ENCODE measurements around the gene AKAP5.

Gene AKAP5

DNA sequence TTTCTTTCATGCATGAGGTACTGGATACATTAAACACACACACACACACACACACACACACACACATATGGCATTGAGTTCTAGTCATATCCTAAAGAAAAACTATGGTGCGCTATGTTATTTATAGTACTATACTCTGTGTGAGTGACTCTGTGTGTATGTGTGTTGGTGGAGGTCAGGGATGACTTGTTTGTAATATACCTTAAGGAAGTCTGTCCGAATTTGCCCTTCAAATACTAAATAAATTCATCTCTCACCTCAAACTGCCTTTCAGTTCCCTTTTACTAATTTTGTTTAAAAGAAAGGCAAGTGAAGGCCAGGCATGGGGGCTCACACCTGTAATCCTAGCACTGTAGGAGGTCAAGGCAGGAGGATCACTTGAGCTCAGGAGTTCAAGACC, 2.1 kb upstream of the AKAP5 start:
- Histone ChIP-seq H3K4me1 (ENCODE audit: control insufficient read depth, insufficient read depth, low read length) (peaks cover 13% of the 10 kb centered on the region), H3K27me3 (ENCODE audit: control insufficient read depth, insufficient read depth, low read length) (no peaks in the 10 kb centered on the region), H3K27ac (ENCODE audit: low read depth, low read length) (no peak overlapping the region), H3K36me3 (ENCODE audit: control insufficient read depth, insufficient read depth, low read length) (peaks cover 31% of the 10 kb centered on the region), H3K4me3 (ENCODE audit: low read depth, low read length) (no peak overlapping the region), H3K9ac (ENCODE audit: low read depth, low read length) (no peak overlapping the region), H3K9me3 (ENCODE audit: control insufficient read depth, insufficient read depth, low read length) (no peaks in the 10 kb centered on the region)

DNA sequence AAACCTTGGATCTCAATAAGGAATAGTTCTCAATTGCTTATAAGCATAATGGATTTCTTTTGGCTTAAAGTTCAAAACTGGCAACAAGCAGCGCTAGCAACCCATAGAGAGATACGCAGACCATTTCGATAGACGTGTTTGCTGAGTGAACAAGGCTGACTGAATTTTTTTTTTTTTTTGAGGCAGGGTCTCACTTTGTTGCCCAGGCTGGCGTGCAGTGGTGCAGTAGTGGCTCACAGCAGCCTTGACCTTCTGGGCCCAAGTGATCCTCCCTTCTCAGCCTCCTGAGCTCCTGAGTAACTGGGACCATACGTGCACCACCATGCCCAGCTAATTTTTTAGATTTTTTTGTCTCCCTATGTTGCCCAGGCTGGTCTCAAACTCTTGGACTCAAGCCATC, 1.4 kb upstream of the AKAP5 start:
- peaks cover 13% of the 10 kb centered on the region for H3K4me1 ChIP-seq (ENCODE audit: control insufficient read depth, insufficient read depth, low read length)
- H3K27ac ChIP-seq (ENCODE audit: low read depth, low read length) = no peak overlapping the region
- peaks cover 24% of the 10 kb centered on the region for H3K36me3 ChIP-seq (ENCODE audit: control insufficient read depth, insufficient read depth, low read length)
- H3K27me3 ChIP-seq (ENCODE audit: control insufficient read depth, insufficient read depth, low read length) = no peaks in the 10 kb centered on the region
- H3K9ac ChIP-seq (ENCODE audit: low read depth, low read length) = no peak overlapping the region
- H3K9me3 ChIP-seq (ENCODE audit: control insufficient read depth, insufficient read depth, low read length) = no peaks in the 10 kb centered on the region
- H3K4me3 ChIP-seq (ENCODE audit: low read depth, low read length) = no peak overlapping the region

DNA sequence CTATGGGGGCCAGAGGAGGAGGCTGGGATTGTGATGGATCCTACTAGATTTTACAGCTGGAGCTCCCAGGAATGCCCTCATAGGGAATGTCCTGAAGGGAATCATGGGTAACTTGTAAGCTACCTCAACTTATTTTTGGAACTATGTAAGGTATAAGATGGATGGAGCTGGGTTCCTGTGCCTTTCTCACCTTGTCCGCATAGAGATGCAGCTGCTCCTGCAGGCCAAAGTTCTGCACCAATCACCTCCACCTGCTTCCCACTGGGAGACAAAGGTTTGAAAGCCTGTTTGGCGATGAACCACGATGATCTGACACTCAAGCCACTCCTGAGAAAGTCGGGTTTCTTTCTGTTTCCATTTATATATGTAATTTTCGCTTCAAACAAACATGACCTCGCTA, 648 bp upstream of the AKAP5 start:
- H3K4me1 ChIP-seq (ENCODE audit: control insufficient read depth, insufficient read depth, low read length) = peaks cover 13% of the 10 kb centered on the region
- H3K27ac ChIP-seq (ENCODE audit: low read depth, low read length) = no peak overlapping the region
- peak overlapping the region; percentile 34 for H3K9ac ChIP-seq (ENCODE audit: low read depth, low read length)
- H3K36me3 ChIP-seq (ENCODE audit: control insufficient read depth, insufficient read depth, low read length) = peaks cover 17% of the 10 kb centered on the region
- no peaks in the 10 kb centered on the region for H3K9me3 ChIP-seq (ENCODE audit: control insufficient read depth, insufficient read depth, low read length)
- H3K27me3 ChIP-seq (ENCODE audit: control insufficient read depth, insufficient read depth, low read length) = no peaks in the 10 kb centered on the region
- peak overlapping the region; percentile 83 for H3K4me3 ChIP-seq (ENCODE audit: low read depth, low read length)

GRCh38 chr14:64465831-64466554, 694 bp downstream of the AKAP5 start:
- H3K4me1 ChIP-seq (ENCODE audit: control insufficient read depth, insufficient read depth, low read length) = peaks cover 13% of the 10 kb centered on the region
- H3K9ac ChIP-seq (ENCODE audit: low read depth, low read length) = peak overlapping the region; percentile 22; the same call in 1 of the 2 replicates
- peak overlapping the region; percentile 83 for H3K4me3 ChIP-seq (ENCODE audit: low read depth, low read length)
- H3K27me3 ChIP-seq (ENCODE audit: control insufficient read depth, insufficient read depth, low read length) = no peaks in the 10 kb centered on the region
- H3K36me3 ChIP-seq (ENCODE audit: control insufficient read depth, insufficient read depth, low read length) = peaks cover 9% of the 10 kb centered on the region
- H3K9me3 ChIP-seq (ENCODE audit: control insufficient read depth, insufficient read depth, low read length) = no peaks in the 10 kb centered on the region
- H3K27ac ChIP-seq (ENCODE audit: low read depth, low read length) = peak overlapping the region; percentile 21

- H3K9me3 ChIP-seq (ENCODE audit: control insufficient read depth, insufficient read depth, low read length) = no peaks in the 10 kb centered on the region
- H3K36me3 ChIP-seq (ENCODE audit: control insufficient read depth, insufficient read depth, low read length) = peaks cover 1% of the 10 kb centered on the region; the same call in 1 of the 2 replicates
- no peak overlapping the region for H3K9ac ChIP-seq (ENCODE audit: low read depth, low read length)
- no peaks in the 10 kb centered on the region for H3K27me3 ChIP-seq (ENCODE audit: control insufficient read depth, insufficient read depth, low read length)
- no peak overlapping the region for H3K4me3 ChIP-seq (ENCODE audit: low read depth, low read length)
- H3K4me1 ChIP-seq (ENCODE audit: control insufficient read depth, insufficient read depth, low read length) = peaks cover 13% of the 10 kb centered on the region
- no peak overlapping the region for H3K27ac ChIP-seq (ENCODE audit: low read depth, low read length)
Observed at GRCh38 chr14:64467101-64467500, 1.8 kb downstream of the AKAP5 start.

DNA sequence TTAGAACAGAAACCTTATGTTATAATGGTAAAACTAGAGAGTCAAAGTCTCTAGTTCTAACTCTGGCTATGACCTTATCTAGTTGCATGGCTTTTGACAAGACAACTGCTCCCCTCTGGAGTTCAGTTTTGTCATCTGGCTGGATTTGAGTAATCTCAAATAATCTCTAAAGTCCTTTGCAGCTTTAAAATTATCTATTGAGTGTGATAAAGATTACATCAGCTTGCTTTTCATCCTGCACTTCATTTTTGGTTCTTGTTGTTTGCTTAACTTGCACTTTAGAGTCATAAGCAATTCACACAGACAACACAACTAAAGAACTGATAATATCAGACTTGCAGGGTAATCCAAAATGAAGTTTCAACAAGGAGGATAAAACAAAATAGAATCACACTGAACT, 2.3 kb downstream of the AKAP5 start:
- no peaks in the 10 kb centered on the region; the same call in 1 of the 2 replicates for H3K36me3 ChIP-seq (ENCODE audit: control insufficient read depth, insufficient read depth, low read length)
- H3K27me3 ChIP-seq (ENCODE audit: control insufficient read depth, insufficient read depth, low read length) = no peaks in the 10 kb centered on the region
- H3K9ac ChIP-seq (ENCODE audit: low read depth, low read length) = no peak overlapping the region
- no peak overlapping the region for H3K4me3 ChIP-seq (ENCODE audit: low read depth, low read length)
- no peak overlapping the region for H3K27ac ChIP-seq (ENCODE audit: low read depth, low read length)
- peaks cover 13% of the 10 kb centered on the region for H3K4me1 ChIP-seq (ENCODE audit: control insufficient read depth, insufficient read depth, low read length)
- no peaks in the 10 kb centered on the region for H3K9me3 ChIP-seq (ENCODE audit: control insufficient read depth, insufficient read depth, low read length)

DNA sequence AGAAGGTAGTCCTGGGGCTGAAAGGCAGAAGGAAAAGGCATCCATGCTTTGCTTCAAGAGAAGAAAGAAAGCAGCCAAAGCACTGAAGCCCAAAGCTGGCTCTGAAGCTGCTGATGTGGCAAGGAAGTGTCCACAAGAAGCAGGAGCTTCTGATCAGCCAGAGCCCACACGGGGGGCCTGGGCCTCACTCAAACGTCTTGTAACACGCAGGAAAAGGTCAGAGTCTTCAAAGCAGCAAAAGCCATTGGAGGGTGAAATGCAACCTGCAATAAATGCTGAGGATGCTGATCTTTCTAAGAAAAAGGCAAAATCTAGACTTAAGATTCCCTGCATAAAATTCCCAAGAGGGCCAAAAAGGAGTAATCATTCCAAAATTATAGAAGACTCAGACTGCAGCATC, 3.2 kb downstream of the AKAP5 start:
- H3K27me3 ChIP-seq (ENCODE audit: control insufficient read depth, insufficient read depth, low read length) = no peaks in the 10 kb centered on the region
- no peak overlapping the region for H3K4me3 ChIP-seq (ENCODE audit: low read depth, low read length)
- no peak overlapping the region for H3K27ac ChIP-seq (ENCODE audit: low read depth, low read length)
- H3K36me3 ChIP-seq (ENCODE audit: control insufficient read depth, insufficient read depth, low read length) = no peaks in the 10 kb centered on the region
- no peaks in the 10 kb centered on the region for H3K9me3 ChIP-seq (ENCODE audit: control insufficient read depth, insufficient read depth, low read length)
- H3K9ac ChIP-seq (ENCODE audit: low read depth, low read length) = no peak overlapping the region
- H3K4me1 ChIP-seq (ENCODE audit: control insufficient read depth, insufficient read depth, low read length) = peaks cover 13% of the 10 kb centered on the region

- no peak overlapping the region for H3K27ac ChIP-seq (ENCODE audit: low read depth, low read length)
- no peaks in the 10 kb centered on the region for H3K36me3 ChIP-seq (ENCODE audit: control insufficient read depth, insufficient read depth, low read length)
- peaks cover 4% of the 10 kb centered on the region; the same call in 1 of the 2 replicates for H3K4me1 ChIP-seq (ENCODE audit: control insufficient read depth, insufficient read depth, low read length)
- no peak overlapping the region for H3K4me3 ChIP-seq (ENCODE audit: low read depth, low read length)
- no peak overlapping the region for H3K9ac ChIP-seq (ENCODE audit: low read depth, low read length)
- H3K27me3 ChIP-seq (ENCODE audit: control insufficient read depth, insufficient read depth, low read length) = no peaks in the 10 kb centered on the region
- no peaks in the 10 kb centered on the region for H3K9me3 ChIP-seq (ENCODE audit: control insufficient read depth, insufficient read depth, low read length)
Observed at GRCh38 chr14:64474041-64474440, 8.7 kb downstream of the AKAP5 start.

DNA sequence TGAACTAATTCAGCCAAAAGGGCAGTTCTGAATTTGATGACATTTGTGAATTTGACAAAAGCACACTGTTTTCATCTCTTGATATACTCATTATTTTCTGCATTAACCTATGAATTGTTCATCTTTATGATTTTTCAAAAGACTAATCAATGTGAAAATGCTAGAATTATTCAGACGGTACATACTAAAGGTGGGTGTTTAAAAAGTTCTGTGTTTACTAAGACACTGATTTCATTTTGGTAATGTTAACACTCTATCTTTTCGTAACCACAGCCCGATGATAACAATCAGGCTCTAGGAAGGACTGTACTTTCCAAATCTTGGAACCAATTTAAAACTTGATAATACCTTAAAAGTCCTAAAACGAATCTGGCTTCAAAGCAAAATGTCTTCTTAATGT, 9.4 kb downstream of the AKAP5 start:
- Histone ChIP-seq H3K27ac (ENCODE audit: low read depth, low read length) (no peak overlapping the region), H3K4me1 (ENCODE audit: control insufficient read depth, insufficient read depth, low read length) (peaks cover 4% of the 10 kb centered on the region; the same call in 1 of the 2 replicates), H3K36me3 (ENCODE audit: control insufficient read depth, insufficient read depth, low read length) (no peaks in the 10 kb centered on the region), H3K9me3 (ENCODE audit: control insufficient read depth, insufficient read depth, low read length) (no peaks in the 10 kb centered on the region), H3K4me3 (ENCODE audit: low read depth, low read length) (no peak overlapping the region), H3K27me3 (ENCODE audit: control insufficient read depth, insufficient read depth, low read length) (no peaks in the 10 kb centered on the region), H3K9ac (ENCODE audit: low read depth, low read length) (no peak overlapping the region)

DNA sequence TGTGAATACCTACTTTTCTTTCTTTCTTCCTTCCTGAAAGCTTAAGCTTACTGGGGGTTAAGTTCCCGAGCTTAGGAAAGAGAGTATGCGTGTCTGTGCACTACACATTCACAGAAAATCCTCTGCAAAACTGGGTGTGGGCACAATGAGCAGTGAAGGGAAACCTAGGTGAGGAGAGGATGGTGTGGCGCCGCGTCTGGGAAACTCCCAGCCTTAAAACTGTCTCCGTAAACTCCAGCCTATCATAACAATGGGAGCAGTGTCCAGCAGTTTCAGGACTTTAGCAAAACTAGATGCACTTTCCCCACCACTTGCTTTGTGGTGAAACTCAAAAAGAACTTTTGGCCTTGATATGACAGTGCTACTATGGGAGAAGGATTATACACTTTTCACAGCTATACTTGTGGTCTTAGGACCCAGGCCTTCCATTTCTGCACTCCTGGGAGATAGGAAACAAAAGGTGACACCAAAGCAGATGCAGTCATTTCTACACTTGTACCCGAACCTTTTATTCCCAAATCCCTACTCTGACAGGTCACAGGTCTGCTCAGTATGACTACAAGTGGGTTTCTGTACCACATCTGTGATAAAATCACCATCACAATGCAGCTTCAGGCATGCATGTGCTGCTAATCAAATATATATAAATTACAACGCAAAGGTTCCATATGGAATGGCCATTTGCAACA, 10.4 kb downstream of the AKAP5 start:
- peaks cover 4% of the 10 kb centered on the region; the same call in 1 of the 2 replicates for H3K4me1 ChIP-seq (ENCODE audit: control insufficient read depth, insufficient read depth, low read length)
- no peak overlapping the region for H3K27ac ChIP-seq (ENCODE audit: low read depth, low read length)
- H3K4me3 ChIP-seq (ENCODE audit: low read depth, low read length) = no peak overlapping the region
- H3K9ac ChIP-seq (ENCODE audit: low read depth, low read length) = no peak overlapping the region
- H3K9me3 ChIP-seq (ENCODE audit: control insufficient read depth, insufficient read depth, low read length) = no peaks in the 10 kb centered on the region
- no peaks in the 10 kb centered on the region for H3K27me3 ChIP-seq (ENCODE audit: control insufficient read depth, insufficient read depth, low read length)
- H3K36me3 ChIP-seq (ENCODE audit: control insufficient read depth, insufficient read depth, low read length) = no peaks in the 10 kb centered on the region

DNA sequence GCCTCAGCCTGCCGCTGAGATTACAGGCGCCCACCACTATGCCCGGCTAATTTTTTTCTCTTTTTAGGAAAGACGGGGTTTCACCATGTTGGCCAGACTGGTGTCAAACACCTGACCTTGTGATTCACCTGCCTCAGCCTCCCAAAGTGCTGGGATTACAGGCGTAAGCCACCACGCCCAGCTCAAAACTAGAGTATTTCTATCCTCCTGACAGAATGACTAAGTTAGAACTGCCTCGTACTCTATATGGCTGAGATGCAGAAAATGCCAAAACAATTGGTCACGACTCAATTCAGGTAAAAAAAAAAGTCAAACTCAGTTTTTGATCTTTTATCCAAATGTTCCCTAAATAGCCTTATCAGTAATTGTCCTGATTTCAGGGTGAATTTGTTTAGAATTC, 11.1 kb downstream of the AKAP5 start:
- no peak overlapping the region for H3K9ac ChIP-seq (ENCODE audit: low read depth, low read length)
- H3K27ac ChIP-seq (ENCODE audit: low read depth, low read length) = no peak overlapping the region
- H3K36me3 ChIP-seq (ENCODE audit: control insufficient read depth, insufficient read depth, low read length) = no peaks in the 10 kb centered on the region
- H3K9me3 ChIP-seq (ENCODE audit: control insufficient read depth, insufficient read depth, low read length) = no peaks in the 10 kb centered on the region
- H3K27me3 ChIP-seq (ENCODE audit: control insufficient read depth, insufficient read depth, low read length) = no peaks in the 10 kb centered on the region
- no peak overlapping the region for H3K4me3 ChIP-seq (ENCODE audit: low read depth, low read length)
- peaks cover 4% of the 10 kb centered on the region; the same call in 1 of the 2 replicates for H3K4me1 ChIP-seq (ENCODE audit: control insufficient read depth, insufficient read depth, low read length)

All from HUES48 (cell line).